Urothelium cell line (cell line): ENCODE results near the gene SLC31A2.
"Not testable (repeated sequence)": the region's sequence is repeated elsewhere in the genome, so short reads cannot be mapped to it uniquely, and the experiment has no call there.

Experiments used
- DNase-seq: peaks from one replicate; pipeline ENCODE4 v3.0.0; 2011; ENCODE audit warnings: low spot score, mixed read lengths
- FAIRE-seq: peaks from 2 replicates; lab custom pipeline; 2011; peaks lifted over from hg19 to GRCh38; lab: Jason Lieb, UNC

Gene SLC31A2, protein sequence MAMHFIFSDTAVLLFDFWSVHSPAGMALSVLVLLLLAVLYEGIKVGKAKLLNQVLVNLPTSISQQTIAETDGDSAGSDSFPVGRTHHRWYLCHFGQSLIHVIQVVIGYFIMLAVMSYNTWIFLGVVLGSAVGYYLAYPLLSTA

DNA sequence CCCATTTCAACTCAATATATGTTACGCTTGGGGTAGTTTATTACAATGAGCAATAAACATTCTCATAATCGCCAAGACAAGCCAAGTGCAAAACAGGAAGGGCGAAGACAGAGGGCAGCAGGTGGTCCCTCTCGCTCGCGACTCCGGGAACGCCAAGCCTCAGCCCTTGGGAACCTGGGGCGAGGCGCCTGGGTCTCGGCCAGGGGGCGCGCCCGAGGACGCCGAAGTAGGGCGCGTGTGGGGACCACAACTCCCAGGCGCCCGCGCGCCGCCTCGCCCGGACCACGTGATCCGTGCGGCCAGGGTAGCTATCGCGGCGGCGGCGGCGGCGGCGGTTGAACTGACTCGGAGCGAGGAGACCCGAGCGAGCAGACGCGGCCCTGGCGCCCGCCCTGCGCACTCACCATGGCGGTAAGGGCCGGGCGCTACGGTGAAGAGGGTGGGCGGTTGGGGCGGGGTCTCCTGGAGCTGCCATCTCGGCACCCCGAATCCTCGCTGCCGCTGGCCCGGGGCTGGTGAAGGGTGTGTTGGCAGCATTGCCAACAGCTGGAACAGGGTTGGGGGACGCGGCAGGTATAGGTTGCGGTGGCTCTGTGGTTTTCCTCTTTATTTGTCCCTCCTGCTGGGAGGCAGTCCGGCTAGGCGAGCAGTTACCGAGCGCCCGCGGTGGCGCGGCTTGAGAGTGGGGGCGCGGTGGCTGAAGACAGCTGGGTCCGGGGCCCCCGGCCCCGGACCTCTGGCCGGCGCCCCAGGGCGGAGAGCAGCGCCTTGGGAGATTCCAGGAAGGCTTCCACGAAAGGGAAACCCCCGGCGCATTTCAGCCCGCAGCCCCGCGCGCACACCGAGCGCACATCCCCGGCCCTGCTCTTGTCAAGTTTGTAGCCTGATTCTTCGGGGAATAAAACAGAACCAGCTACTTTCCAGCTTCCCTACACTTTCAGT lies at the start of gene SLC31A2:
Gene SLC31A2 (plus strand): TSS at position 338 of the 942 bp plus-strand sequence. CDS start 68 bp downstream, at position 406.
- peak; percentile 30 for FAIRE-seq

DNA sequence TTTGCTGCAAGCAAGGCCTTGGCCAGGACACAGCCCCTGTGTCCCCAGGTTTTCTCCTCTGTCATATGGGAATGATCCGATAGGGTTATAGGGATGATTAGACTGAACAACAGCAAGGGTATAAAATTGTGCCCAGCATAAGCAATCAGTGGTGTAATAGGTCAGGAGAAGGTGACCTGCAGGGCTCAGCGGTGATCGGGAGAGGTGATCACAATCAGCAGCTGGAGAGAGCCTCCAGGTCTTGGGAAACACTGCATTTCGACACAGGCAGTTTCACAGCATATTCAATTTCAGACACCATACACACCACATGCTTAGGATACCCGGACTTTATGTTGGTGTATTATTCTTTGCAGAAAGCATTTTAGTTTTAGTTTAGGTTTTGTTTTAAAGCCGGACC lies 45.5 kb upstream of the SLC31A2 start:
- DNase-seq, FAIRE-seq: not testable (repeated sequence)

More for the DNA sequence above, at the start of gene SLC31A2:
- DNase-seq, result peak; percentile 91

DNA sequence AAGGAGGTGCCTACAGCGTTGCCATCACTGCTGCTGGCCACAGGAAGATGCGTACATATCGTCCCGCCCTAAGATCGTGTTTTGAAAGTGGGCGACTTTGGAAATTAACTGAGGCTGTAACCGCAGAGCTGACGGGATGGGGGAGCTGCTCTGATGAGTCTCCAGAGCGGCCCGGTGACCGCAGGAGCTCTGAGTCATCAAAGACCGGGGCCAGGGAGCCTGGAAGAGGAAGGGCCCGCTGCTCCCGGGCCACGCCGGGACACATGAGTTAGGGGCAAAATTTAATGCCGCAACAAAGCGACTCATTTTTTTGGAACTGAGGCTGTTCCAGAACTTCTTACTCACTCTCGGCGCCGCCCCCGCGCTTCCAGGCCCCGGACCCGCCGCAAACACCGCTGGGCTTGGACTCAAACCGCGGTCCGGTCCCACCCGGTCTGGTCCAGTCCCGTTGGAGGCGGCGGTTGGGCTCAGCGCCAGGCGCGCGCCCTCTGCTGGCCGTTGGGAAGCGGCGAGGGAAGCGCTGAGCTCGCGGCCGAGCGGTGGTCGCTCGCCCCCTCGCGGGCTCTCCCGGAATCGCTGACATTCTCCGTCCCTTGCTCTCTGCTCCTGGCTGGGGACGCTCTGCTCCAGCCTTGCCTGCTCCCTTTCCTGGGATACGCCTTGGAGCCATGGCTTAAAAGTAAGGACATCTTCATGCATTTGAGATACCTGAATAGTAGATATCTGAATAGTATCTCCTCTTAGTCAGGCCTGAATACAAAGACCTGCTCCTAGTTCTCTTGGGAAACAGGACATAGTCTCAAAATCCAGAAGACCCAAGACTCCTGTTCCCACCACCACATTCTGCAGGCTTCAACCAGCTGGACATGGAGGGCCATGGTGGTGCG lies 39.5 kb upstream of the SLC31A2 start:
- DNase-seq, result peak; percentile 17

DNA sequence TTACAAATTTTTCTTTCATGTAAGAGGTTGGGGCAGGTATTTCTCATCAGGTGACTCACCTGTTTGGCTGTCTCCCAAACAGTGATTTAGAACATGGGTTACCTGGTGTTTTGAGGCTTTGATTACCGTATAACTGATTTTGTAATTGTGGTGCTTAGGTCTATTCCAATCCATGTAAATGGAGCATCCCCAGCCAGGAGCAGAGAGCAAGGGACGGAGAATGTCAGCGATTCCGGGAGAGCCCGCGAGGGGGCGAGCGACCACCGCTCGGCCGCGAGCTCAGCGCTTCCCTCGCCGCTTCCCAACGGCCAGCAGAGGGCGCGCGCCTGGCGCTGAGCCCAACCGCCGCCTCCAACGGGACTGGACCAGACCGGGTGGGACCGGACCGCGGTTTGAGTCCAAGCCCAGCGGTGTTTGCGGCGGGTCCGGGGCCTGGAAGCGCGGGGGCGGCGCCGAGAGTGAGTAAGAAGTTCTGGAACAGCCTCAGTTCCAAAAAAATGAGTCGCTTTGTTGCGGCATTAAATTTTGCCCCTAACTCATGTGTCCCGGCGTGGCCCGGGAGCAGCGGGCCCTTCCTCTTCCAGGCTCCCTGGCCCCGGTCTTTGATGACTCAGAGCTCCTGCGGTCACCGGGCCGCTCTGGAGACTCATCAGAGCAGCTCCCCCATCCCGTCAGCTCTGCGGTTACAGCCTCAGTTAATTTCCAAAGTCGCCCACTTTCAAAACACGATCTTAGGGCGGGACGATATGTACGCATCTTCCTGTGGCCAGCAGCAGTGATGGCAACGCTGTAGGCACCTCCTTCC lies 37.9 kb upstream of the SLC31A2 start:
- DNase-seq, FAIRE-seq: not testable (repeated sequence)

More for the DNA sequence above, 39.5 kb upstream of the SLC31A2 start:
- FAIRE-seq, result peak; percentile 58

DNA sequence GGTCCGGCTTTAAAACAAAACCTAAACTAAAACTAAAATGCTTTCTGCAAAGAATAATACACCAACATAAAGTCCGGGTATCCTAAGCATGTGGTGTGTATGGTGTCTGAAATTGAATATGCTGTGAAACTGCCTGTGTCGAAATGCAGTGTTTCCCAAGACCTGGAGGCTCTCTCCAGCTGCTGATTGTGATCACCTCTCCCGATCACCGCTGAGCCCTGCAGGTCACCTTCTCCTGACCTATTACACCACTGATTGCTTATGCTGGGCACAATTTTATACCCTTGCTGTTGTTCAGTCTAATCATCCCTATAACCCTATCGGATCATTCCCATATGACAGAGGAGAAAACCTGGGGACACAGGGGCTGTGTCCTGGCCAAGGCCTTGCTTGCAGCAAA lies 32.0 kb upstream of the SLC31A2 start:
- not testable (repeated sequence) for FAIRE-seq, DNase-seq

DNA sequence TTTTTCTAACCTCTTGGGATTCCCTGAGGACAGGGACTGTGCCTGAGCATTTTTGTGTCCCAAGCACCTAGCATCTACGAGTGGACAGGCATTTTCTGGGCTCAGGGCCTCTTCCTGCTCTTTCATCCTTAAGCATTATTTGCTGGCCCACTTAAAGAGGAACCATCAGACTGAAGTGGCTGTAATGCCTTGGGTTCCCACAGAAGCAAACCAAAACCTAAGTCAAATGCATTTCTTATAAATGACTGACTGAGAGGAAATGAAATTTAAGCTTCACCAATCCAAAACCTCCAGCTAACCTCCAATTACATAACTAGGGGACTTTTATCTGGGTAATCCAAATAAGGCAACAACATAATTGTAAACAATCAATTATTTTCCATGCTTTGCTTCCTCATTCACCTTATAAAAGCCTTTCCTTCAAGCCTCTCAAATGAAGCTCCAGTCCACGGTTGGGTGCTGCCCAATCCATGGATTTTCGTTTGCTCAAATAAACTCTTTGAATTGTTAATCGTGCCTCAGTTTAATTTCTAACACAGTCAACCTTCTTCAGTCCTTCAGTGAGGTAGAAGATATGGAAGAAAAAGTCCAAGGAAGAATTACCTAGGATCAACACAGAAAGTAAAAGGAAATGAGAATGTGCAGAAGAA lies 25.3 kb upstream of the SLC31A2 start:
- no peak for FAIRE-seq
- no peak for DNase-seq

DNA sequence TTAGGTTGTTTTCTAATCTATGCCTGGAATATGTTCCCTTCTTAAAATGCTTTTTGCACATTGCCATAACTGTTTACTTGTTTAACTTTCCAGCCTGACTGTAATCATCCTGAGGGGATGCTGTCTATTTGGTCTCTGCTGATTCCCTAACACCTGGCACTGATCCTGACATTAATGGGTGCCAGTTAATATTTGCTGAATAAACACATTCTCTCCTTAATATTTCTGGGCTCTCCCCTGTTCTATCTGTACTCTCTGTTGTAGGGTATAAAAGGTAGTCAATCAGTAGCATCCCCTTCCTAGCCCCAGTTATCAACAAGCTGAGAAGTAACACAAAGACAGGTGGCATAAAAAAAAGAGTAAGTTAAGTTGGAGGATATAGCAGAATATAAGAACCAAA lies 21.3 kb upstream of the SLC31A2 start:
- no peak for FAIRE-seq
- no peak for DNase-seq

DNA sequence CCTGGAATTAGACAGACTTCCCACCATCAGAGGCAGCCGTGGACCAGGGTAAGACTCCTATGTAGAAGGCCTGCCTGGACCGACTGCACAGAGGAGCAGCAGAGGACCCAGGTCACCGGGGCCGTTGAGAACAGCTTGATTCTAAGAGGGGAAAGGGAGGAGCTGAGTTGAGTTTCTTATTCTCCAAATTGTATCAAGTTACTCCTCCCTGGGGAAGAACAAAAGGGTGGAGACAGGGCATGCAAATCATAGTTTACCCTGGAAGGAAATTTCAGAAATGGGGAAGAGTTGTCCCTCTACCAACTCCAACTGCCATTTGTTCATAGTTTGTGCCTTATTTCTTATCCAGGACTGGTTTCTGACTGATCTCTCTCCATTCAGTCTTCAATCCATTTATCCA lies 20.9 kb upstream of the SLC31A2 start:
- FAIRE-seq, result no peak
- no peak for DNase-seq

DNA sequence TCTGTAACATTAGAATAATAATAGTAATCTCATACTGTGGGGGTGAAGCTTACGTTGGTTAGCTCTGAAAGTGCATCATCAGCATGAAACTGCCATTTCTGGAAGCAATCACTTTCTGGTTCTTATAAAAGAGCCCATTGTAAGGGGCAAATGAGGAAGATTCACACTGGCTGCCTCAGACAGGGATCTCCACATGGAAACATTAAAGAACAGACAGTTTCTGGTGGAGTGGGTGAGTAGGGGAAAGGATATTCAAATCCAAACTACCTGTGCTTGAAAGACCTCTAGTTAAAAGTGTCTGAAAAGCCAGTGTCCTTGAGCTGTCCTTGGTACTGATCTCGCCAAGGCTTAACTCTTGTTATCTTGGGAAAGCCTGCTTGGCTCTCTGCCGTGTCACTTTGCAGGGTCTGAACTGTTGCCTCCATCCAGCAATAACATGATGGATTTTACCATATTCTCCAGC lies 19.1 kb upstream of the SLC31A2 start:
- FAIRE-seq (no peak), DNase-seq (peak; percentile 24)

DNA sequence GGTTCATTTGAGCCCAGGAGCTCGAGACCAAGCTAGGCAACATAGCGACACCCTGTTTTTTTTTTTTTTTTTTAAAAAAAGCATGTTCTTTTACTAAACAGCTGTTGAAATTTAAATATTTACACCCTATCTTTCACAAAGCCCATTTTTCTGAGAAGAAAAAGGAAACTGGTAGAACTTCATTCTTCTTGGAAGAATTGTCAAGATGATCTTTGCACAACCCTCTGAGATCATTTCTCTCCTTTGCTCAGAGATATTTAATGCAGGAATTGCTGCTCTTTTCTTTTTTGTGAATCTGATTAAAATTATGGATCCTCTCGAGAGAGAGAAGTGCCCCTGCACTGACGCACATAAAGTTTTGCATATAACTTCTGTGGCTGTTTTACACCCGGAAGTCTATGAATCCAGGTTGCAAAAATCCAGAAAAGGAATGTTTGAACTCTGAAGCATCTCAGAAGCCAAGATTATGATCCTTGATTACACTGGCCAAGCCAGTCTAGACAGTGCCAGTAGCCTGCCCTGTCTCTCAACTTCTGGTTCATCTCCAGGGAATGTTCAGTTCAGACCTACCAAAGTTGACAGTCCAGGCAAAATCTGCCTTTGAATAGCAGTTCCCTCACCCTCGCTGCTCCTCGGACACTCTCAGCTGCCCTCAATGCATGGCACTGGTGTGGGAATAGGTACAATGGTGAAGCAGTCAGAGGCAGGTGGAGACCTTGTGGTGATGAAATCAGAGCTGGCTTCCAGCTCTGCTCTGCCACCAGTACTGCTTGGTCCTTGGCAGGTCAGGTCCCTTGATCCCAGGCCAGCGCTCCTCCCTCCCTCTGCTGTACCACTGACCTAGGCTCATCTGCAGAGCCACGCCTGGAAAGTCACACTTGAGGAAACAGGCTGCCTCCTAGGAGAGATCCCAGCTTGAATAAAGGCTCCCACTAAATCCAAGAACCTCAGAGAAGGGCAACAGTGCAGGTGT lies 13.3 kb upstream of the SLC31A2 start:
- DNase-seq (no peak), FAIRE-seq (no peak)

DNA sequence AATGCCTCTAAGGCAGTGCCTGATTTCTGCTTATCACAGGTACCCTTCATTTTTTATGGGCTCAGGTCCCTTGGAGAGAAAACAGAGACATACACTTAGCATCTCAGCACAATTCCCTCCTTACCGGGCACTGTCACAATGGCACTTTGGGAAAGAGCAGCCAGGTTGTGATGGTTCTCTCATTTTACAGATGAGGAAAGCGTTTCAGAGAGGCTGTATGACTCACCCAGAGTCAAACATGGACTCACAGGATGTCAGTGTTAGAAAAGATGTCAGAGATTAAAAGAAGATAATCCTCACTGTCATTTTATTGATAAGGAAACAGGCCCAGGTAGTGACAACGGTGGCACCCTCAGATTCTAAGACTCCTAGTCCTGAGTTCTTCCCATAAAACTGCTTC lies 12.0 kb upstream of the SLC31A2 start:
- DNase-seq, result no peak
- FAIRE-seq, result no peak

DNA sequence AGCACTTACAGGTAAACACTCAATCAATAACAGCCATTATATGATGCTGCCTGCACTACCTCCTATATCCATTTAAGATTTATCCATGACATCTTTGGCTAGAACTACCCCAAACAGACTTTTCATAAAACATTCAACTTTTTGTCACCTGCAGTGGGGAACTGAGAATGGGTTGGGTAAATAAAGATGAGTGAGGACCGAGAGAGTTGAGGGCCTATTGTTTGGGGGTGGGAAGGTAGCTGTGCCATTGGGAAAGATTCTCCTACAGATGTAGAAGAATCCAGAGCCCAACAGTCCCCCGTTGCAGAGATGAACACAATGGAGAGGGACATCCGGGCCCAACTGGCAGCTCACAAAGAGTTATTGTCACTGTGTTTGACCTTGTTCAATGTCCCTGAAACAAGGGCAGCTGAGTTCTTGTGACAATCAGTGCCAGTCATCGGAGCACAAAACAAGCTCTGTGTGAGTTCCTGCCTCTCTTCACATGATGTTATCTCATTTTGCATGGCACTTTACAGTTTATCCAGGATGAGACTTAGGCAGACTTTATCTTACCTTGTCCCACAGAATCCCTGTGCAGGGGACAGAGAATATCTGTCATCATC lies 11.5 kb upstream of the SLC31A2 start:
- DNase-seq, result no peak
- no peak for FAIRE-seq

DNA sequence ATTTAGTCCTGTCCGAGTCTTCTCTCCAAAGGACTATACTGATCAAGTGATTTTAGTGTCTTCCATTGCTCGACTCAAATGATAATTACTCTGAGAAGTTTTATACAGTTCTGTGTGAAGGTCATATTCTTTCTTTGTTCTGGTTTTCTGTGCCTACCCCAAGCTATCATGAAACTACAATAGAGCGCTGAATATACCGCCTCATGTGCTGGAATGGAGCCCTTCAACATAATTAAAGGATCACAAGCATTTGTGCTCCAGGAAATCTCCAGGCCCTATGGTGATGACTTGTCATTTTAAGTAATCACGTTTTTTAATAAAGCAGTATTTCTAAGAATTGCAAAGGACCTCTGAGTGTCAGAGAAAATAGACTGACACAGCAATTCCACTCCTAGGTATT lies 10.9 kb upstream of the SLC31A2 start:
- DNase-seq (no peak), FAIRE-seq (no peak)

DNA sequence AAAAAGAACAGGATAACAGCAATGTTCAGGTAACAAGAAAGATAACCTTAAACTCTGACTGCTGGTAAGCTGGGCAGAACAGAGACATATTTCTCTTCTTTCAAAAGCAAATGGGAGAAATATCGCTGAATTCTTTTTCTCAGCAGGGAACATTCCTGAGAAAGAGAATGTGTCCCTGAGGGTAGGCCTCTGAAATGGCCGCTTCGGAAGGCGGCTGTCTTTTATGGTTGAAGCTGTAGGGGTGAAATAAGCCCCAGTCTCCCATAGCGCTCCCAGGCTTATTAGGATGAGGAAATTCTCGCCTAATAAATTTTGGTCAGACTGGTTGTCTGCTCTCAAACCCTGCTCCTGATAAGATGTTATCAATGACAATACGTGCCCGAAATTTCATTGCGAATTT lies 9.9 kb upstream of the SLC31A2 start:
- not testable (repeated sequence) for DNase-seq, FAIRE-seq

DNA sequence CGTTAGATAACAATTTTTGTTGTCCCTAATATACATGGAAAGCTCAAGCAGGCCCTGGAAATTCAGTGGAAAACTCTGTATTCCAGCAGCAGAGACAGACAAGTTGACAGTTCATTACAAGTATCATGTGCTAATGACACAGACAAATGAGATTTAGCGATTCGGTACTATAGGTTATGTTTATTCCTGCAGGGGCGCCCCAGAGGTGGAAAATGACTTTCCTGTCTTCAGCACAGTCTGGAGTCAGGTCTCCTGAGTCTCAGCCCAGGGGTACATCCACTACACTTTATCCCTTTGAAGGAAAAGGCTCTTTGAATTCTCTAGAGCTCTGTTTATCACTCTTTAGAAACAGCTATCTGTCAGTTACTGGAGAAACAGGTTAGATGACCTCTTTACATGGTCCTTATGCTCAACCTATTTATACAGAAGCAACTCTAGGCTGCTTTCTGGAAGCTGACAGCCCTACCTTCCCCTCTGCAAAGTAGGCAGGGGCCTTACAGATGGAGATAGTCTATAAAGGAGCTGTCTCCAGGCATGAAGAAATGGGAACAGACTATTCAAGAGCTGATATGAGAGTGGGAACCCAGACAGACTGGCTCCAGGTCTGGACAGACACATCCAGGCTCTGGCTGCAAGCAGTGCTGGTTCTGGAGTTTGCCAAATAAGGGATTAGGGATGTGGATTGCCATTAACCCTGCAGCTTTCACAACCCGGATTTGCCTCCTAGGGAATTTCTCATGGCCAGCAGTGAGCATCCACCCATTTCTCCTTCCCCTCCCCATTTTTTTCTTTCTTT lies 7.2 kb upstream of the SLC31A2 start:
- DNase-seq, result no peak
- FAIRE-seq, result no peak

DNA sequence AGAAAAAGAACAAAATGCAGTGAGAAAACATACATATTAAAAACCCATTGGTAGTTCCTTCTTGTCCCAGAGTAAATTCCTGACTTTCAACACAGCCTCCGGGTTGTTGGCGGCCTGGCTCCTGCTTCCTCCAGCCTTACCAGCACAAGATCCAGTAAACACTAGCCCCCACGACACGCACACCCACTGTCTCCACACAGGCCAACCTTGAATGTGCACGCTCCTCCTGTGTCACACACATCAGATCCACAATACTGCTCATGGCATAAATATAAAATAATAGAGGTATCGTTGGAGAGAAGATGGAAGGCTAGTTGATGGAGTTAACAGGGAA lies 2.5 kb upstream of the SLC31A2 start:
- FAIRE-seq, result no peak

DNA sequence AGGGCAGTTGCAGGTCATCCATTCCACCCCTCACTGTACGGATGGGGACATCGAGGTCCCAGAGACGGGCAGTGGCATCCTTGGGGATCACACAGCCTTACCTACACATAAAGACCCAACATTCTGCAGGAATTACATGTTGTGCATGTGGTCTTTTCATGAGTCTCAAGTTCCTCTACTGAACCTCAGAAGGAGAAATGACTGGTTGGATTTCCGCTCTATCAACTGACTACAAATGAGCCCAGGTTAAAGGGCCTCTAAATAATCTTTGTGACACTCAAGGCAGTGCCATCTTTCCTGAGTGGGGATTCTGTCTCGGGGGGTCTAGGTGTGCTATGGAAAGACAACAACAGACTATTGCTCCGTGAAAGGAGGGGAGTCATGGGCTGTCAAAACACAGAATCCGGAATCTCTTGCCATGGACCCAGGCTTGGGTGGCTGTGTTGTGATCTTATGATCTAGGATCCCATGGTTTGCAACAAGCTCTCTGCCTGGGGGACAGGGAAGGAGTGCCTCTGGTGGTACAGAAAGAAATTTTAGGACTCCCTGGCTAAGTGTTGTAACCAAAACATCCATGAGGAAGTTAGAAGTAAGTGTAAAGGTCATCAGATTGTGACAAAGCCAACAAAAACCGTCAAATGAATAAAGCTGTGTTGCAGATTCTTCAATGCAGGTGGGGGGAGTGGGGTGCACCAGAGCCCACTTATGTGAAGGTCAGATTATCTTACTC lies 1.9 kb upstream of the SLC31A2 start:
- FAIRE-seq, result no peak
- no peak for DNase-seq

More for the DNA sequence above, 2.5 kb upstream of the SLC31A2 start:
- no peak for DNase-seq
